SK-N-MC (cell line): ENCODE results near the gene GBE1.

ENCODE experiments used
- DNase-seq: peaks from one replicate; pipeline ENCODE4 v3.0.0-alpha.2; 2011; ENCODE audit warnings: low read depth, low spot score
- H3K27ac ChIP-seq: fragments of 200-600 bp; sonication (generic); 2 replicates; pipeline ENCODE4 v1.5.1; 2016; ENCODE audit warnings: mixed run types
- H3K36me3 ChIP-seq: fragments of 200-600 bp; sonication (generic); 2 replicates; pipeline ENCODE4 v1.6.1; 2017; ENCODE audit warnings: antibody characterized with exemption, low read length, mixed read lengths; ENCODE audit not compliant: insufficient read depth
- H3K4me3 ChIP-seq: fragments of 200-600 bp; sonication (generic); 2 replicates; pipeline ENCODE4 v1.5.1; 2016
- H3K9ac ChIP-seq: fragments of 200-600 bp; sonication (generic); 2 replicates; pipeline ENCODE4 v1.8.0; 2017; ENCODE audit warnings: mixed run types, mixed read lengths; ENCODE audit not compliant: insufficient read length
- H3K9me3 ChIP-seq: fragments of 200-600 bp; sonication (generic); 2 replicates; pipeline ENCODE4 v1.6.1; 2017; ENCODE audit warnings: low read depth, mild to moderate bottlenecking, antibody characterized with exemption, low read length, moderate library complexity, mixed read lengths
- EZH2 ChIP-seq: fragments of 200-600 bp; sonication (generic); IDR thresholded peaks from one replicate; pipeline ENCODE4 v1.6.1; 2017; ENCODE audit warnings: antibody characterized with exemption
- FOXP2 ChIP-seq: optimal IDR thresholded peaks from 2 replicates; pipeline ENCODE3; 2011; ENCODE audit warnings: mild to moderate bottlenecking, moderate library complexity; ENCODE audit not compliant: insufficient read depth; ENCODE audit errors: extremely low read length, control extremely low read depth
- POLR2AphosphoS5 ChIP-seq: IDR thresholded peaks from 2 replicates; pipeline ENCODE4 v1.6.1; 2012; ENCODE audit warnings: mild to moderate bottlenecking, low read depth, low read length, borderline replicate concordance

Gene GBE1

DNA sequence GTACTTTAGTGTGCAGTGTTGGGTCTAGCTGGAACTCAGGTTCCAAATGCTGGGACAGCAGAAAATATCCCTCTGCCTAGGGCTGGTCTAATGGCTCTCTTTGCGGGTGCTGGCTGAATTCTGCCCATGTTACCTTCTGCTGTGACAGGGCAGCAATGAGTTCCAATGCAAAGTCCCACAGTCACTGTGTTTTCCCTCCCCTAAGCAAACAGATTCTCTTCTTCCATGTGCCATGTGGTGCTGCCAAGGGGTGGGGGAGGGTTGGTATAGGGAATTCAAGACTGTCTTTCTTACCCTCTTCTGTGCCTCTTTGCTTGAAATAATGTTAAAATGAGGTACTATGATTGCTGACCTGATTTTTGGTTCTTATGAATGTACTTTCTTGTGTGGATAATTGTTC is 229.6 kb downstream of the GBE1 start:
- Histone ChIP-seq H3K9me3 (no peaks in the 10 kb centered on the region), H3K27ac (no peak overlapping the region), H3K9ac (no peak overlapping the region), H3K4me3 (no peak overlapping the region), H3K36me3 (no peaks in the 10 kb centered on the region)
- no peak for DNase-seq
- TF ChIP-seq FOXP2 (no peak), POLR2AphosphoS5 (no peak), EZH2 (no peak)

- TF ChIP-seq POLR2AphosphoS5 (no peak), FOXP2 (no peak), EZH2 (no peak)
Measured at GRCh38 chr3:81531263-81531662, 230.2 kb downstream of the GBE1 start.

DNA sequence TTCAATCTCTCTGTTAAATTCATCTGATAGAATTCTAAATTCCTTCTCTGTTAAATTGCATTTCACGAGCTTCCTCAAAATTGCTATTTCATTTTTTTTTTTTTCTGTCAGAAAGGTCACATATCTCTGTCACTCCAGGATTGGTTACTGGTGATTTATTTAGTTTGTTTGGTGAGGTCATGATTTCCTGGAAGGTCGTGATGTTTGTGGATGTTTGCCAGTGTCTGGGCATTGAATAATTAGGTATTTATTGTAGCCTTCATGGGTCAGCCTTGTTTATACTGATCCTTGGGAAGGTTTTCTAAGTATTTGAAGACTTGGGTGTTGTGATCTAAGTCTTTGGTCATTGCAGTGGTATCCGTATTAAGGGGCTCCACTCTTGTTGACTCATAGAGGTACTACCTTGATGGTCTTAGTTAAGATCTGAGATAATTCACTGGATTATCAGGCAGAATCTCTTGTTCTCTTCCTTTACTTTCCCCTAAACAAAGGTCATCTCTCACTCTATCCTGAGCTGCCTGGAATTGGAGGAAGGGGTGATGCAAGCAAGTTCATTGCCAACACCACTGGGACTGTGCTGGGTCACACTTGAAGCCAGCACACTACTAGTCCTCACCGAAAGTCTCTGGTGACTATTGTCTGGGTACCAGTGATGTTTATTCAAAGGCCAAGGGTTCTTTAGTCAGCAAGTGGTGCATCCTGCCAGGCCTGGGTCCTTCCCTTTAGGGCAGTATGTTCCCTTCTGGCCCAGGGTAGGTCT is 231.1 kb downstream of the GBE1 start:
- H3K9ac ChIP-seq, result no peak overlapping the region
- H3K27ac ChIP-seq, result no peak overlapping the region
- no peak for DNase-seq
- no peaks in the 10 kb centered on the region for H3K36me3 ChIP-seq
- TF ChIP-seq EZH2, result no peak
- TF ChIP-seq POLR2AphosphoS5, result no peak
- TF ChIP-seq FOXP2, result no peak
- no peak overlapping the region for H3K4me3 ChIP-seq
- H3K9me3 ChIP-seq, result no peaks in the 10 kb centered on the region

More at GRCh38 chr3:81531263-81531662, 230.2 kb downstream of the GBE1 start:
- Histone ChIP-seq H3K4me3 (no peak overlapping the region), H3K9me3 (no peaks in the 10 kb centered on the region), H3K9ac (no peak overlapping the region), H3K27ac (no peak overlapping the region), H3K36me3 (no peaks in the 10 kb centered on the region)
- no peak for DNase-seq

GRCh38 chr3:81521855-81522254 is 239.6 kb downstream of the GBE1 start:
- H3K9ac ChIP-seq, result no peak overlapping the region
- no peak overlapping the region for H3K27ac ChIP-seq
- TF ChIP-seq EZH2 (no peak), FOXP2 (no peak), POLR2AphosphoS5 (no peak)
- DNase-seq, result no peak
- no peak overlapping the region for H3K4me3 ChIP-seq
- no peaks in the 10 kb centered on the region for H3K36me3 ChIP-seq
- no peaks in the 10 kb centered on the region for H3K9me3 ChIP-seq

DNA sequence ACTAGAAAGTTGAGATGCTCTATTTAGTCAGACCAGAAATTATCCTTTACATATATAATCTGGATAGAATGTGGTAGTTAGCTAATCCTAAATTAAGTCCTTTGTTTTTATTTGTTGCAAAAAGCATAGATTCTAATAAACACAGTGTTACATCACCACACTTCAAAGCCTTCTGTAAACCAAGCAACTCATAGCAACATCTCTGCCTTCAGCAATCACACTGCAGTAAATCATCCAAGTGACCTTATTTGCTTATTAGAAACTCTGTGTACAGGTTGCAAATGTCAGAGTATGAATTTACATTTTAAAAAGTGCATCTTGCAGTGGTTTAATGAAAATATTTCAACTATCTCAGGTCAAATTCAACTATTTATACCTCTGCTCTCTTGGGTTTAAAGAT is 242.5 kb downstream of the GBE1 start:
- TF ChIP-seq FOXP2, result no peak
- TF ChIP-seq POLR2AphosphoS5, result no peak
- TF ChIP-seq EZH2, result no peak
- DNase-seq, result no peak
- no peak overlapping the region for H3K9ac ChIP-seq
- no peak overlapping the region for H3K27ac ChIP-seq
- no peaks in the 10 kb centered on the region for H3K9me3 ChIP-seq
- H3K4me3 ChIP-seq, result no peak overlapping the region
- H3K36me3 ChIP-seq, result no peaks in the 10 kb centered on the region

- H3K9ac ChIP-seq, result no peak overlapping the region
- no peaks in the 10 kb centered on the region for H3K9me3 ChIP-seq
- H3K27ac ChIP-seq, result no peak overlapping the region
- no peaks in the 10 kb centered on the region for H3K36me3 ChIP-seq
- H3K4me3 ChIP-seq, result no peak overlapping the region
- no peak for DNase-seq
- TF ChIP-seq FOXP2 (no peak), POLR2AphosphoS5 (no peak), EZH2 (no peak)
Measured at GRCh38 chr3:81516042-81516441, 245.4 kb downstream of the GBE1 start.

GRCh38 chr3:81513591-81513990 is 247.9 kb downstream of the GBE1 start:
- Histone ChIP-seq H3K36me3 (no peaks in the 10 kb centered on the region), H3K27ac (no peak overlapping the region), H3K9me3 (no peaks in the 10 kb centered on the region), H3K4me3 (no peak overlapping the region), H3K9ac (no peak overlapping the region)
- no peak for DNase-seq
- no peak for TF ChIP-seq POLR2AphosphoS5
- TF ChIP-seq EZH2, result no peak
- no peak for TF ChIP-seq FOXP2

DNA sequence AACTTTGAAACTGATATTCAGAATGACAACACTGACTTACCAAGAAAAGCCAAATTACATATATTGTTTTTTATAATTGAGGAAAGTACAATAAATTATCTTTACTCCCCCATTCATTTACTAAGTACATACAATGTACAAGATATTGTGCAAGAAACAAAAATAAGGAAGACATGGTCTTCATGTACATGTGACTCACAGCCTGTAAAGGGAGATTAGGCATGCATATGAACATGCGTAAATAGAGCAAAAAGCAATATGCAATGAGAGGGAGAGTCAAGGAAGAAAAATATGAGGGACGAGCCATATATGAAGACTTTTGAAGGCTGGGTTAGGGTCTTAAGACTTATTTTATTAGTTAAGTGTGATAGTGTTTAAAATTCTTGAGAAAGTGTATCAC is 258.4 kb downstream of the GBE1 start:
- Histone ChIP-seq H3K9ac (no peak overlapping the region), H3K36me3 (no peaks in the 10 kb centered on the region), H3K27ac (no peak overlapping the region), H3K4me3 (no peak overlapping the region), H3K9me3 (no peaks in the 10 kb centered on the region)
- DNase-seq, result no peak
- TF ChIP-seq EZH2, result no peak
- TF ChIP-seq POLR2AphosphoS5, result no peak
- no peak for TF ChIP-seq FOXP2

DNA sequence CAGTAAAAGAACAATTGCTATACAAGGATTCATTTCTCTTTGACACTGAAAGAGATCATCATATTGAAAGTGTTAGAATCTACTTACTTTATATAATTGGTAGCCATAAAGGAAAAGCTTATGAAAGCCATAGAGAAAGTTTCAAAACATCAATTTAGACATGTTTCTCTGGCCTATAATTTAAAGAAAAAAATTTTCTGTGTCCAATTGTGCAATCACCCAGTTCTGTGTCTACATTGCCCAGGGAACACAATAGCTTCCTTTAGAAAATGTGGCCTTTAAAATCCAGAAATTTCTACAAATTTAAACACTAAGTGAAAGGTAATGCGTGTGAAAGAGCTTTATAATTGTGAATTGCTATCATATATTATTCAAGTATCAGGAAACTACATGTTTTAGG is 259.2 kb downstream of the GBE1 start:
- H3K9ac ChIP-seq, result no peak overlapping the region
- no peak overlapping the region for H3K27ac ChIP-seq
- TF ChIP-seq POLR2AphosphoS5 (no peak), FOXP2 (no peak), EZH2 (no peak)
- no peak for DNase-seq
- no peaks in the 10 kb centered on the region for H3K9me3 ChIP-seq
- H3K4me3 ChIP-seq, result no peak overlapping the region
- H3K36me3 ChIP-seq, result no peaks in the 10 kb centered on the region
